Endothelial cell of umbilical vein (primary cell): ENCODE data around the gene CIAO3. TPM values are rescaled to one million over a fixed set of nuclear protein-coding genes. Genes with fewer than 3 reads are reported as not detected.

Source experiments
- BruUV-seq: library from RNA; stranded (reverse); fragments of 400-500 nt; replicated peaks from 2 replicates; lab custom pipeline; 2021; lab: Mats Ljungman, UMichigan
- CTCF ChIA-PET: fragments of 300-600, 350-600 bp; sonication (Branson Sonifier 250); formaldehyde crosslinking; loops from one replicate; lab custom pipeline; 2021; ENCODE audit warnings: antibody characterized with exemption, inconsistent platforms; lab: Charles Lee
- POLR2A ChIA-PET: fragments of 300-600, 350-600 bp; sonication (Branson Sonifier 250); formaldehyde crosslinking; loops from one replicate; lab custom pipeline; 2021; ENCODE audit warnings: antibody characterized with exemption, inconsistent platforms; lab: Charles Lee
- DNase-seq: peaks from one replicate; pipeline ENCODE4 v3.0.0-alpha.2; 2011; ENCODE audit warnings: low read depth, low spot score
- FAIRE-seq: peaks from 2 replicates; lab custom pipeline; 2011; peaks lifted over from hg19 to GRCh38; lab: Jason Lieb, UNC
- H2AFZ ChIP-seq: 2 replicates; pipeline ENCODE4 v1.6.0; 2012; ENCODE audit warnings: low read depth, low read length, control low read depth, inconsistent platforms
- H3K27ac ChIP-seq: 2 replicates; pipeline ENCODE4 v1.5.1; 2011; ENCODE audit warnings: low read depth, mild to moderate bottlenecking, control low read depth, low read length, moderate library complexity; ENCODE audit not compliant: insufficient read depth
- H3K27me3 ChIP-seq, 2 experiments: 2 replicates each; pipeline versions ENCODE4 v1.6.0 to v1.6.1; 2011; ENCODE audit warnings: low read length in 2 of 2, mixed read lengths in 1 of 2; ENCODE audit not compliant: control insufficient read depth in 2 of 2, insufficient read depth in 2 of 2
- H3K36me3 ChIP-seq, 2 experiments: 2 replicates in 1 of 2; 3 replicates in 1 of 2; pipeline ENCODE4 v1.5.1; 2011; ENCODE audit warnings: low read length in 2 of 2, mild to moderate bottlenecking in 1 of 2, moderate library complexity in 1 of 2; ENCODE audit not compliant: control insufficient read depth in 2 of 2, insufficient read depth in 2 of 2; ENCODE audit errors: extremely low read depth in 1 of 2
- H3K4me1 ChIP-seq: 3 replicates; pipeline ENCODE4 v1.5.1; 2011; ENCODE audit warnings: mild to moderate bottlenecking, low read length; ENCODE audit not compliant: control insufficient read depth, insufficient read depth; ENCODE audit errors: extremely low read depth
- H3K4me2 ChIP-seq: 2 replicates; pipeline ENCODE4 v1.6.1; 2011; ENCODE audit warnings: low read length, control low read depth, mixed read lengths; ENCODE audit not compliant: insufficient read depth
- H3K4me3 ChIP-seq, 3 experiments: fragments of 200-600 bp in 1 of 3; sonication (generic), shearing (Covaris generic) in 1 of 3; replicated peaks in 1 of 3; 2 replicates each; pipeline ENCODE4 v1.5.1; 2011 to 2016; ENCODE audit warnings: control low read depth in 3 of 3, low read length in 3 of 3, mild to moderate bottlenecking in 2 of 3, inconsistent platforms in 1 of 3, low read depth in 1 of 3, moderate library complexity in 1 of 3; ENCODE audit not compliant: insufficient read depth in 1 of 3
- H3K79me2 ChIP-seq: 2 replicates; pipeline ENCODE4 v1.6.0; 2012; ENCODE audit warnings: low read length, inconsistent platforms; ENCODE audit not compliant: control insufficient read depth, insufficient read depth
- H3K9ac ChIP-seq: replicated peaks from 2 replicates; pipeline ENCODE3; 2011; ENCODE audit warnings: low read length, control low read depth; ENCODE audit not compliant: insufficient read depth; ENCODE audit errors: extremely low read depth
- H3K9me1 ChIP-seq: replicated peaks from 3 replicates; pipeline ENCODE4 v1.6.0; 2011; ENCODE audit warnings: mild to moderate bottlenecking, low read length; ENCODE audit not compliant: control insufficient read depth, insufficient read depth; ENCODE audit errors: extremely low read depth
- H3K9me3 ChIP-seq: replicated peaks from 2 replicates; pipeline ENCODE4 v1.5.1; 2012; ENCODE audit warnings: low read length, inconsistent platforms; ENCODE audit not compliant: control insufficient read depth, insufficient read depth
- H4K20me1 ChIP-seq: replicated peaks from 2 replicates; pipeline ENCODE3; 2011; ENCODE audit warnings: mild to moderate bottlenecking, low read length; ENCODE audit not compliant: control insufficient read depth, insufficient read depth; ENCODE audit errors: extremely low read depth
- EZH2 ChIP-seq: IDR thresholded peaks from 2 replicates; pipeline ENCODE4 v1.6.1; 2012; ENCODE audit warnings: borderline replicate concordance, low read depth, mild to moderate bottlenecking, moderate library complexity, low read length, inconsistent platforms; ENCODE audit not compliant: severe bottlenecking
- FOS ChIP-seq: IDR thresholded peaks from 2 replicates; pipeline ENCODE4 v1.6.1; 2011; ENCODE audit warnings: mild to moderate bottlenecking, low read length, moderate library complexity, borderline replicate concordance; ENCODE audit not compliant: insufficient read depth
- GATA2 ChIP-seq: IDR thresholded peaks from 2 replicates; pipeline ENCODE4 v1.7.0; 2011; ENCODE audit warnings: low read depth, mild to moderate bottlenecking, moderate library complexity, mixed read lengths, low read length; ENCODE audit not compliant: insufficient read length, insufficient read depth
- JUN ChIP-seq: IDR thresholded peaks from 2 replicates; pipeline ENCODE4 v1.6.1; 2011; ENCODE audit warnings: borderline replicate concordance, low read depth; ENCODE audit not compliant: insufficient read length, insufficient read depth
- MYC ChIP-seq: IDR thresholded peaks from one replicate; pipeline ENCODE4 v1.6.1; 2011; ENCODE audit warnings: mild to moderate bottlenecking, low read depth, low read length
- POLR2A ChIP-seq: IDR thresholded peaks from 2 replicates; pipeline ENCODE4 v1.6.1; 2012; ENCODE audit warnings: low read depth, mild to moderate bottlenecking, control low read depth, low read length
- POLR2AphosphoS5 ChIP-seq: IDR thresholded peaks from 2 replicates; pipeline ENCODE4 v1.6.1; 2012; ENCODE audit warnings: low read depth, mild to moderate bottlenecking, control low read depth, low read length, moderate library complexity; ENCODE audit not compliant: insufficient read depth
- dilution Hi-C: fragments of 300-500 bp; cut with MboI; formaldehyde crosslinking; loops from one replicate; pipeline ENCODE4 v1.15.0; 2019; ENCODE audit warnings: low sequenced_read_pairs; ENCODE audit not compliant: extremely low pct_ligation_motif_present
- intact Hi-C: fragments of 100-400 bp; cut with micrococcal nuclease; formaldehyde crosslinking; loops from one replicate; pipeline ENCODE4 v1.10.0; 2022
- polyA plus RNA-seq, 4 experiments: library from polyadenylated mRNA; depleted of rRNA in 3 of 4; stranded (reverse) in 3 of 4; unstranded in 1 of 4; fragments of >200 nt; gene quantifications; 2 replicates each; pipeline versions ENCODE4 v1.2.1 to v1.2.3, GENCODE V29; 2011 to 2012; ENCODE audit warnings: missing spikeins in 1 of 4
- total RNA-seq: library from RNA; stranded (reverse); gene quantifications from 2 replicates; pipeline ENCODE4 v1.2.3, GENCODE V29; 2021
- TF ChIP-seq, protein P1 (sequence below): IDR thresholded peaks from 2 replicates; pipeline ENCODE4 v1.6.1; 2011; ENCODE audit not compliant: insufficient read depth, insufficient read length
- TF ChIP-seq, protein P2 (sequence below), 2 donors: IDR thresholded peaks; 1 replicate in 1 of 2; 2 replicates in 1 of 2; pipeline ENCODE4 v1.5.1; 2011; ENCODE audit warnings: low read length in 2 of 2, mild to moderate bottlenecking in 2 of 2, moderate library complexity in 2 of 2, control low read depth in 1 of 2, inconsistent platforms in 1 of 2, low read depth in 1 of 2; ENCODE audit not compliant: insufficient read depth in 1 of 2; ENCODE audit errors: extremely low read depth in 1 of 2

Gene CIAO3
- total and polyA plus RNA-seq, 2 donors (not counting 3 experiments of a cell fraction or from before 2014, with no cell fraction given), result 23.1 to 33.8 TPM

DNA sequence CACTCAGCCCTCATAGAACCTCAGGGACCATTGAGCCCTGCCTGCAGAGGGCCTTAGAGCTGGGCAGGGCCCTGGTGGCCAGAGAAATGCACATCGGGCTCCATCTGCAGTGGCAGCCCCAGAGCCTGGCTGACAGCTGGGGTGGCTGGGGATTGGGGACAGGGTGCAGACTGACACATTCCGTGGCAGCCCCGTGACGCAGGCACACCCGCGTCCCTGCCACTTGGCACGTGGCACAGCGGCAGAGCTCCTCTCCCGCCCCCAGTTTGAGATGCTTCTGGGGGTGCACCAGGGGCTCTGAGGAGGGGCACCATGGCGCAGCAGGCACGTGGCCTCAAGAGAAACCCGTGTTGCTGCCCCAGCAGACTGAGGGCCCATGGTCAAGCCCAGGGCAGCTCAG lies 37.4 kb downstream of the CIAO3 start:
- no peak overlapping the region for H3K9ac ChIP-seq
- ChIA-PET CTCF (interaction anchor here (0.7 to 2.7 kb wide), 6 partner anchors 9 to 82 kb away, joined by 3 to 10 read pairs (median 4); partner anchors contain the start of genes ANTKMT, METRN and WDR24), POLR2A (no interaction called here)
- no peaks in the 10 kb centered on the region for H3K36me3 ChIP-seq
- no peak overlapping the region for H3K4me2 ChIP-seq
- H3K9me1 ChIP-seq, result no peaks in the 10 kb centered on the region
- dilution Hi-C loops, result no loop called here
- intact Hi-C loops, result no loop called here
- no peaks in the 10 kb centered on the region for H3K4me1 ChIP-seq
- H3K27me3 ChIP-seq, result peaks cover 39 to 44% of the 10 kb centered on the region in 2 experiments
- H2AFZ ChIP-seq, result no peak overlapping the region
- H3K9me3 ChIP-seq, result no peaks in the 10 kb centered on the region
- no peak for TF ChIP-seq JUN
- TF ChIP-seq, protein P1, sequence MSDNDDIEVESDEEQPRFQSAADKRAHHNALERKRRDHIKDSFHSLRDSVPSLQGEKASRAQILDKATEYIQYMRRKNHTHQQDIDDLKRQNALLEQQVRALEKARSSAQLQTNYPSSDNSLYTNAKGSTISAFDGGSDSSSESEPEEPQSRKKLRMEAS, result no peak
- TF ChIP-seq, protein P2, sequence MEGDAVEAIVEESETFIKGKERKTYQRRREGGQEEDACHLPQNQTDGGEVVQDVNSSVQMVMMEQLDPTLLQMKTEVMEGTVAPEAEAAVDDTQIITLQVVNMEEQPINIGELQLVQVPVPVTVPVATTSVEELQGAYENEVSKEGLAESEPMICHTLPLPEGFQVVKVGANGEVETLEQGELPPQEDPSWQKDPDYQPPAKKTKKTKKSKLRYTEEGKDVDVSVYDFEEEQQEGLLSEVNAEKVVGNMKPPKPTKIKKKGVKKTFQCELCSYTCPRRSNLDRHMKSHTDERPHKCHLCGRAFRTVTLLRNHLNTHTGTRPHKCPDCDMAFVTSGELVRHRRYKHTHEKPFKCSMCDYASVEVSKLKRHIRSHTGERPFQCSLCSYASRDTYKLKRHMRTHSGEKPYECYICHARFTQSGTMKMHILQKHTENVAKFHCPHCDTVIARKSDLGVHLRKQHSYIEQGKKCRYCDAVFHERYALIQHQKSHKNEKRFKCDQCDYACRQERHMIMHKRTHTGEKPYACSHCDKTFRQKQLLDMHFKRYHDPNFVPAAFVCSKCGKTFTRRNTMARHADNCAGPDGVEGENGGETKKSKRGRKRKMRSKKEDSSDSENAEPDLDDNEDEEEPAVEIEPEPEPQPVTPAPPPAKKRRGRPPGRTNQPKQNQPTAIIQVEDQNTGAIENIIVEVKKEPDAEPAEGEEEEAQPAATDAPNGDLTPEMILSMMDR (IDR thresholded peaks at IDR 0.05; ENCODE audit: extremely low read depth in 1 of 2, insufficient read depth in 1 of 2, low read depth in 1 of 2, low read length in 2 of 2), result no peak
- no peak for TF ChIP-seq EZH2
- no peak for TF ChIP-seq FOS
- TF ChIP-seq POLR2AphosphoS5, result no peak
- TF ChIP-seq POLR2A, result no peak
- no peak for TF ChIP-seq GATA2
- no peak for TF ChIP-seq MYC
- no peak for DNase-seq
- BruUV-seq, result no TSS peak
- H3K79me2 ChIP-seq, result no peaks in the 10 kb centered on the region
- no peak overlapping the region for H3K27ac ChIP-seq
- no peak for FAIRE-seq
- no peaks in the 10 kb centered on the region for H4K20me1 ChIP-seq
- H3K4me3 ChIP-seq, result no peak overlapping the region
